Choroid plexus epithelial cell (primary cell): ENCODE results near the gene SERPINB5.

Experiments
- DNase-seq: peaks from one replicate; pipeline ENCODE4 v3.0.0-alpha.2; 2010; ENCODE audit warnings: low read depth
- H3K4me3 ChIP-seq: 2 replicates; pipeline ENCODE4 v1.5.1; 2011; ENCODE audit warnings: low read depth, mild to moderate bottlenecking, control low read depth, low read length, moderate library complexity
- TF ChIP-seq, protein P1 (sequence below): conservative IDR thresholded peaks from 2 replicates; pipeline ENCODE4 v1.5.1; 2011; ENCODE audit warnings: low read depth, mild to moderate bottlenecking, control low read depth, inconsistent platforms, low read length, moderate library complexity

SERPINB5 gene

GRCh38 chr18:63465059-63465458, 11.7 kb upstream of the SERPINB5 start:
- TF ChIP-seq, protein P1, sequence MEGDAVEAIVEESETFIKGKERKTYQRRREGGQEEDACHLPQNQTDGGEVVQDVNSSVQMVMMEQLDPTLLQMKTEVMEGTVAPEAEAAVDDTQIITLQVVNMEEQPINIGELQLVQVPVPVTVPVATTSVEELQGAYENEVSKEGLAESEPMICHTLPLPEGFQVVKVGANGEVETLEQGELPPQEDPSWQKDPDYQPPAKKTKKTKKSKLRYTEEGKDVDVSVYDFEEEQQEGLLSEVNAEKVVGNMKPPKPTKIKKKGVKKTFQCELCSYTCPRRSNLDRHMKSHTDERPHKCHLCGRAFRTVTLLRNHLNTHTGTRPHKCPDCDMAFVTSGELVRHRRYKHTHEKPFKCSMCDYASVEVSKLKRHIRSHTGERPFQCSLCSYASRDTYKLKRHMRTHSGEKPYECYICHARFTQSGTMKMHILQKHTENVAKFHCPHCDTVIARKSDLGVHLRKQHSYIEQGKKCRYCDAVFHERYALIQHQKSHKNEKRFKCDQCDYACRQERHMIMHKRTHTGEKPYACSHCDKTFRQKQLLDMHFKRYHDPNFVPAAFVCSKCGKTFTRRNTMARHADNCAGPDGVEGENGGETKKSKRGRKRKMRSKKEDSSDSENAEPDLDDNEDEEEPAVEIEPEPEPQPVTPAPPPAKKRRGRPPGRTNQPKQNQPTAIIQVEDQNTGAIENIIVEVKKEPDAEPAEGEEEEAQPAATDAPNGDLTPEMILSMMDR, result no peak
- DNase-seq, result no peak
- no peak overlapping the region for H3K4me3 ChIP-seq

DNA sequence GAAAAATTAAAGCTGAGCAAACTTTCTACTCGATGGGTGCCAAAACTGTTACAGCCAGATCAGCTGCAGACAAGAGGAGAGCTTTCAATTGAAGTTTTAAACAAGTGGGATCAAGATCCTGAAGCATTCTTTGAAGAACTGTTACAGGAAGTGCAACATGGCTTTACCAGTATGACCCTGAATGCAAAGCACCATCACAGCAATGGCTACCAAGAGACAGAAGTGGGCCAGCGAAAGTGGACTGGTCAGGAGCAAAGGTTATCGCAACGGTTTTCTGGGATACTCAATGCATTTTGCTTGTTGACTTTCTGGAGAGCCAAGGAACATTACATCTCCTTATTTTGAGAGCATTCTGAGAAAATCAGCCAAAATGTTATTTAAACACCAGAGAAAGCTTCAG, 9.1 kb upstream of the SERPINB5 start:
- DNase-seq, result no peak
- H3K4me3 ChIP-seq, result no peak overlapping the region
- TF ChIP-seq, protein P1, result no peak

DNA sequence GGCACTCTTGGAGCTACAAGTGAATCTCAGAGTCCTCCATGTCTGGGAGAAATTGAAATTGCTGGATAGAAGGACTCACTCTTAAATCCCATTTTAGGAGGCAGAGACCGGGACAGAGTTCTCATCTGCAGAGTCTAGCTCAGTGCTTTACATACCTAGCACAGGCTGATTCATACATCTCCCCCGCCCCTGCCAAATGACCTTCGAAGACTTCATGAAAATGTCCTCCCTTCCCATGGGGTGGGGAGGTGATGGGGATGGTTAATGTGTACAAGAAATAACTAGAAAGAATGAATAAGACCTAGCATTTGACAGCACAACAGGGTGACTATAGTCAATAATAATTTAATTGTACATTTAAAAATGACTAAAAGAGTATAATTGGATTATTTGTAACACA, 8.2 kb upstream of the SERPINB5 start:
- TF ChIP-seq, protein P1, result no peak

GRCh38 chr18:63470751-63471150, 6.0 kb upstream of the SERPINB5 start:
- no peak overlapping the region for H3K4me3 ChIP-seq
- TF ChIP-seq, protein P1, result no peak
- DNase-seq, result no peak

More for the DNA sequence above, 8.2 kb upstream of the SERPINB5 start:
- no peak overlapping the region for H3K4me3 ChIP-seq
- DNase-seq, result no peak

DNA sequence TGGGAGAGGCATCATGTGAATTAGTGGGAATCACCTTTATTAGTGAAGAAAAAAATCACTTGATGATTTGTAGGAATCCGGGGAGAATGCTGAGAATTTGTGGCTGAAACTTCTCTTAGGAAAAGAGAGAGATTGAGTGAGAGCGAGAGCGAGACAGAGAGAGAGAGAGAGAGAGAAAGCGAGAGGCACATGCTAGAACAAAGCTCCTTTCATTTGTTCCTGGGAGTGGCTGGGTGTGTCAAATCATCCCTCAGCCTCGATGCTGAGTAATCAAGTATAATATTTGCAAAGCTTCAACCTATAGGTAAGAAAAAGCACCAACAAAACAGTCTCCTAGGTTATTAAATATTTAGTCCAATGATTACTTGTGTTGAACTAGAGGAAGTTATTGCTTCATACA, 4.4 kb upstream of the SERPINB5 start:
- TF ChIP-seq, protein P1, result no peak
- H3K4me3 ChIP-seq, result no peak overlapping the region
- DNase-seq, result no peak

DNA sequence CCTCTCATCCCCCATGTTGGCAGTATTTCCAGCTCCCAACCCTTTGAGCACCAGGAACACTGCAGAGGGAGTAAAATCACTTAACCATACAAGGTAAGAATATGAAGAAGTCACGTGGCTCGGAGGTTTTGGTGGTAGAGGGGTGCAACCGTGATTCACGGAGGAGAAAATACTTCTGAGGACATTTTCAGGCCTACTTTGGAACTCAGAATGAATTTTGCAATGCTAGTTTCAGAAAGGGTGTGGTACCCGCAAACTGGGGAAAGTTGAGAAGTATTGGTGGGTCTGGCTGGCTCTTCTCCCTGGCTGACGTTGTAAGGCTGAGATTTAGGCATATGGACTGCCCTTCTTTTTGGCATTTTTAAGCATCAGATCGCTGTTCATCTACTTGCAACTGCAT, 442 bp downstream of the SERPINB5 start:
- TF ChIP-seq, protein P1, result no peak
- no peak for DNase-seq
- no peak overlapping the region for H3K4me3 ChIP-seq

GRCh38 chr18:63477968-63478367, 1.2 kb downstream of the SERPINB5 start:
- DNase-seq, result no peak
- TF ChIP-seq, protein P1, result no peak
- H3K4me3 ChIP-seq, result no peak overlapping the region
